ENCODE data around the gene ANTXR1. TPM values are rescaled to one million over a fixed set of nuclear protein-coding genes. Genes with fewer than 3 reads are reported as not detected.

The ANTXR1 gene
- total and polyA plus RNA-seq, 2 experiments from 2014 or later = 29.1 to 34.7 TPM

GRCh38 chr2:69156624-69157023 lies 143.6 kb downstream of the ANTXR1 start:
- H3K9me2 ChIP-seq (replicated peaks; ENCODE audit: insufficient read depth) = no peaks in the 10 kb centered on the region
- no peaks in the 10 kb centered on the region for H4K20me1 ChIP-seq (ENCODE audit: insufficient read depth, poor library complexity, severe bottlenecking)
- H3K4me3 ChIP-seq = no peak overlapping the region
- no peak overlapping the region for H3K4me2 ChIP-seq
- H3K27me3 ChIP-seq = no peaks in the 10 kb centered on the region
- H3K9me3 ChIP-seq (ENCODE audit: low read depth) = no peaks in the 10 kb centered on the region
- peaks cover 8% of the 10 kb centered on the region for H3K4me1 ChIP-seq (ENCODE audit: insufficient read depth)
- H3K27ac ChIP-seq = no peak overlapping the region
- no peaks in the 10 kb centered on the region for H3K36me3 ChIP-seq (replicated peaks; ENCODE audit: insufficient read depth, low read depth)
- 96% methylated on average over 10 of the region's 10 CpGs for WGBS (ENCODE audit: low lambda C conversion rate, missing lambda C conversion rate)
- H3K79me2 ChIP-seq = no peaks in the 10 kb centered on the region
- H2AFZ ChIP-seq = no peak overlapping the region
- TF ChIP-seq CTCF (IDR thresholded peaks at IDR 0.05; ENCODE audit: poor library complexity) (no peak), EZH2phosphoT487 (IDR thresholded peaks at IDR 0.05; ENCODE audit: low read depth, severe bottlenecking, unreplicated experiment) (no peak), EZH2 (IDR thresholded peaks at IDR 0.05; ENCODE audit: borderline replicate concordance) (no peak)
- DNase-seq (ENCODE audit: low spot score) = no peak

DNA sequence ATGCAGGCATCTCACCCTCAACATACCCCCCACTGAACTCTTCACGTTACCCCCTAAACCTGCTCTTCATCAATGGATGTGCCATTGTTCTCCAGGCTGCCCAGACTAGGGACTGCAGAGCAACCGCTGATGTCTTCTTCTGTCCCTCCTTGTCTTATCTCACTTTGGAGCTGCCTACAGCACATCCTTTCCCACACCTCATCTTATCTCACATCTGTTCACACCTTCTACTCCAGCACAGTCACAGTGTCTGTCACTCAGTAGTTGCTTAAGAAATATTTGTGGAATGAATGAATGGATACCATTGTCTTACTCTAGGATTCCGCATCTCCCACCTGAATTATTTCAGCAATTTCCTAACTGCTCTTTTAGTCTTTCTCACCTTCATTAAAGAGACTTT lies 144.5 kb downstream of the ANTXR1 start:
- Histone ChIP-seq H3K27me3 (no peaks in the 10 kb centered on the region), H3K4me1 (ENCODE audit: insufficient read depth) (peaks cover 8% of the 10 kb centered on the region), H3K4me2 (no peak overlapping the region), H3K36me3 (replicated peaks; ENCODE audit: insufficient read depth, low read depth) (no peaks in the 10 kb centered on the region), H3K79me2 (no peaks in the 10 kb centered on the region), H3K27ac (no peak overlapping the region), H2AFZ (no peak overlapping the region), H4K20me1 (ENCODE audit: insufficient read depth, poor library complexity, severe bottlenecking) (no peaks in the 10 kb centered on the region), H3K4me3 (no peak overlapping the region), H3K9me3 (ENCODE audit: low read depth) (no peaks in the 10 kb centered on the region), H3K9me2 (replicated peaks; ENCODE audit: insufficient read depth) (no peaks in the 10 kb centered on the region)
- no peak for DNase-seq (ENCODE audit: low spot score)
- TF ChIP-seq CTCF (IDR thresholded peaks at IDR 0.05; ENCODE audit: poor library complexity) = no peak
- no peak for TF ChIP-seq EZH2phosphoT487 (IDR thresholded peaks at IDR 0.05; ENCODE audit: low read depth, severe bottlenecking, unreplicated experiment)
- no peak for TF ChIP-seq EZH2 (IDR thresholded peaks at IDR 0.05; ENCODE audit: borderline replicate concordance)
- 85% methylated on average over 3 of the region's 3 CpGs for WGBS (ENCODE audit: low lambda C conversion rate, missing lambda C conversion rate)

DNA sequence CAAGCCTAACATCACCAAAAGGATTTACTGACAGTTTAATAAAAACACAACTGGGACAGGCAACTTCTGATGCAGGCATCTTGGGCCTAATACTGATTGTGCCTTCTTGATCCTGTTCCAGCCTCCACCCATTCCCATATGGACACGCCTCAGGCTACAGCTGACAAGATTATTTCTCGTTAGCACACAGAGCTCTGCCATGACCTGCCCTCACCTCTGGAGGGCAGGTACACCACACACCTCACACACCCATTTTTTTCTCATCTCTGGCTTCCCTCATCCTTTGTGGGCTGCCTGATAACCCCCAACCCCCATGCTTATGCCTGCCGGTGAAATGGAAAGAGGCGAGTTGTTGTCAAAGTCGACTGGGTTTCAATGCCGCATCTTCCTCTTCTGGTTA lies 147.0 kb downstream of the ANTXR1 start:
- Histone ChIP-seq H3K27me3 (no peaks in the 10 kb centered on the region), H3K36me3 (replicated peaks; ENCODE audit: insufficient read depth, low read depth) (no peaks in the 10 kb centered on the region), H3K9me3 (ENCODE audit: low read depth) (no peaks in the 10 kb centered on the region), H3K79me2 (no peaks in the 10 kb centered on the region), H4K20me1 (ENCODE audit: insufficient read depth, poor library complexity, severe bottlenecking) (no peaks in the 10 kb centered on the region), H2AFZ (no peak overlapping the region), H3K4me1 (ENCODE audit: insufficient read depth) (peaks cover 9% of the 10 kb centered on the region), H3K27ac (no peak overlapping the region), H3K9me2 (replicated peaks; ENCODE audit: insufficient read depth) (no peaks in the 10 kb centered on the region), H3K4me3 (no peak overlapping the region), H3K4me2 (no peak overlapping the region)
- TF ChIP-seq CTCF (IDR thresholded peaks at IDR 0.05; ENCODE audit: poor library complexity) (peak; percentile 17), EZH2 (IDR thresholded peaks at IDR 0.05; ENCODE audit: borderline replicate concordance) (no peak)
- DNase-seq (ENCODE audit: low spot score) = peak; percentile 13
- 58% methylated on average over 6 of the region's 6 CpGs for WGBS (ENCODE audit: low lambda C conversion rate, missing lambda C conversion rate)

DNA sequence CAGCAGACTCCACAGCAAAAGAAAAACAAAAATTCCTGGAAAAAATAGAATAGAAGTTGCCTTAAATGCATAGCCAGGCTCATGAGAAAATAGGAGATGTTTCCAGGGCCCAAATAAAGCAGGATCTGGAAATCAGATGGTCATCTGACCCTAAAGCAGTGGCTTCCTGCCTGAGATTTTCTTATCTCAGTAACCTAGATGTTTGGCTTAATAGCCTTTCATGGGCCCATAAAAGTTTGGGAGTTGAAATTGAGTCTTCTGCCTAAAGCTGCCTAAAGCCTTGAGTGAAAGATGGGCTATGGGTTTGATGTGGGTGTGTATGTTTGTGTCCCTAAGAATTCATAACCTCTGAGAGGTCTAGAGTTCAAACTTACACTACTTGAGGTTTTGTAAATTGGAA lies 149.1 kb downstream of the ANTXR1 start:
- DNase-seq (ENCODE audit: low spot score) = no peak

More for the DNA sequence above, 149.1 kb downstream of the ANTXR1 start:
- Histone ChIP-seq H3K4me1 (ENCODE audit: insufficient read depth) (peaks cover 9% of the 10 kb centered on the region), H3K36me3 (replicated peaks; ENCODE audit: insufficient read depth, low read depth) (no peaks in the 10 kb centered on the region), H4K20me1 (ENCODE audit: insufficient read depth, poor library complexity, severe bottlenecking) (no peaks in the 10 kb centered on the region), H3K4me3 (no peak overlapping the region), H3K27me3 (no peaks in the 10 kb centered on the region), H3K9me2 (replicated peaks; ENCODE audit: insufficient read depth) (no peaks in the 10 kb centered on the region), H2AFZ (no peak overlapping the region), H3K4me2 (no peak overlapping the region), H3K27ac (peak overlapping the region; percentile 17), H3K9me3 (ENCODE audit: low read depth) (no peaks in the 10 kb centered on the region), H3K79me2 (no peaks in the 10 kb centered on the region)
- no peak for TF ChIP-seq EZH2 (IDR thresholded peaks at IDR 0.05; ENCODE audit: borderline replicate concordance)
- no peak for TF ChIP-seq EZH2phosphoT487 (IDR thresholded peaks at IDR 0.05; ENCODE audit: low read depth, severe bottlenecking, unreplicated experiment)
- no peak for TF ChIP-seq CTCF (IDR thresholded peaks at IDR 0.05; ENCODE audit: poor library complexity)

Measured in hepatocyte (in vitro differentiated cells).